Femur (tissue), 1 donor: ENCODE measurements around the gene ASTN2.

Experiments
- DNase-seq: peaks from one replicate; pipeline ENCODE4 v3.0.0-alpha.2; 2017

ASTN2 gene

DNA sequence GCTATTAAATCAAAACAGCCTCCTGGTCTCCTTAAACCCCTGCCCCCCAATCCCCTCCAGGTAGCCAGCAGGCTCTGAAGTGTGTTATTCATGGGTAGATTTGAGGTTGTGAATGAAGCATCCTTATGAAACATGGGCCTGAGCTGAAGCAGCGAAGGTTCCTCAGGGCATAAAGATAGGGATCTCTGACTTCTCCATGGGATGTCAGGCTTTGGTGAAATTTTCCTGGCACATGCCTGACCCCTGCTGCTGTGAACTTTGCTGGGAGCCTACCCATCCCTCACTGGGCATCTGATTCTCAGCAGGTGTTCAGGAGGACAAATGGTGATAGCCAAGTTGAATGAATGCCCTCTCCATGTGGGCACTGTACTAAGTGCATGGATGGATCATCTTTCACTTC lies 250.3 kb downstream of the ASTN2 start:
- no peak for DNase-seq

DNA sequence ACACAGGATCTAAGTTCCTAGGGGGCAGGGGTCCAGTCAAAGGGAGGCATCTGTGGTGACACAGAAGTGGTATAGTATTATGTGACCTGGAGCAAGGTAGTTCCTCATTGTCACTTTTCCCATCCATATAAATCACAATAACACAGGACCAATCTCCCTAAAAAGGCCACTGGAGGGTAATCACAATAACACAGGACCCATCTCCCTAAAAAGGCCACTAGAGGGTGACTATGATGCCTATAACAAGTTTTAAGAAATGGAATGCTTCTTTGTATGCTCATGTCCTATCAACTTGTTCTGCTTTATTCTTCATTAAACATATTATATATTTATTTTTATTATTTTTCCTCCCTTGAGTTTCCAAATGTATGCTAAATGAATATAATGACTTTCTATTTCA lies 254.6 kb downstream of the ASTN2 start:
- DNase-seq: no peak

DNA sequence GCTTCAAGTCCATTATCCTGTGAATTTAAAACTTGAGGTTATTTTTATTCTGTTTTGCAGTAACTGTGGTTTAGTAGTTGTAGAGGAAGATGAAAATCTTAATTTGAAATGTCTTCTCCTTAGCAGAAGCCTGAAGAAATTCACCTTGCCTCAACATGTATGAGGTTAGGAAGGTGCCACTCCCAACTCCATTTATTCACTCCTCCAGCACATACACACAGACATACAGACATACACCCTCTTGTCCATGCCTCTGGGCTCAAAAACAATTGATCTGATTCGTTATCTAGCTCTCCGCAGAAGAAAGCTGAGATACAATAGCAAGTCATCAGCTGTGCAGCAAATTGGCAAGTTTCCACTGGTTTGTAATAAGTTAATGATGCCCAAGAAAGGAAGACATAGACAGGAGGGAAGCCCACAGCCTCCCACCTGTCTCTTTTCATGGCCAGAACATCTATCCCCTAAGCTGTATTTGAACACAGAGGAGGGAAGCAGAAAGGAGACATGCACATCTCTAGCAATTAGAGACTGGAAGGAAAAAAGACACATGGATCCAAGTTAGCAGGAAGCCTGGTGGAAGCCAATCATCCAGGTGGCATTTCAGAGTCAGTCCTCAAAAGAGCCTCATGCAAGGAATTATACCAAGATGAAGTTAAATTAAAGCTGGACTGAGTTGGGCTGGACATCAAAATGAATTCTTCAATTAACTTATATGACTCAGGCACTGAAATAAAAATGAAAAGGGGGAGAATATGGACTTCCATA lies 257.9 kb downstream of the ASTN2 start:
- DNase-seq: no peak

GRCh38 chr9:117156144-117156688 lies 258.6 kb downstream of the ASTN2 start:
- DNase-seq: no peak

DNA sequence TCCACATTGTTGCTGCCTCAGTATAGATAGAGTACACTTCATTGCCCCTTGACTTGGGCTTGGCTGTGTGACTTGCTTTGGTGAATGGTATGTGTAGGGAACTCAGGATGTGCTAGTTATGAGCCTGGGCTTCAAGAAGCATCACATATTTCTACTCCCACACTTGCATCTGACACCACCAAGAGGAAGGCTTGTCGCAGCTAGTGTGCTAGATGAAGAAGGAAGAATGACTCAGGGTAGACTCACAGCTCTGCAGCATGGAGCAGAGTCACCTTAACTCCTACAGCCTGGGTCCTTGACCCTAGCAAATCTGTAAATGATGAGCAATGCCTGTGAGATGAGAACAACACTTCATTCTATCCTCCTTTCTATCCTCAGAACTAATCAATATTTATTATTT lies 261.8 kb downstream of the ASTN2 start:
- no peak for DNase-seq

GRCh38 chr9:117151716-117152115 lies 263.1 kb downstream of the ASTN2 start:
- DNase-seq: no peak

GRCh38 chr9:117149996-117150395 lies 264.9 kb downstream of the ASTN2 start:
- no peak for DNase-seq

- DNase-seq: no peak
Observed at GRCh38 chr9:117145811-117146490, 268.9 kb downstream of the ASTN2 start.

- no peak for DNase-seq
Observed at GRCh38 chr9:117145081-117145480, 269.8 kb downstream of the ASTN2 start.

DNA sequence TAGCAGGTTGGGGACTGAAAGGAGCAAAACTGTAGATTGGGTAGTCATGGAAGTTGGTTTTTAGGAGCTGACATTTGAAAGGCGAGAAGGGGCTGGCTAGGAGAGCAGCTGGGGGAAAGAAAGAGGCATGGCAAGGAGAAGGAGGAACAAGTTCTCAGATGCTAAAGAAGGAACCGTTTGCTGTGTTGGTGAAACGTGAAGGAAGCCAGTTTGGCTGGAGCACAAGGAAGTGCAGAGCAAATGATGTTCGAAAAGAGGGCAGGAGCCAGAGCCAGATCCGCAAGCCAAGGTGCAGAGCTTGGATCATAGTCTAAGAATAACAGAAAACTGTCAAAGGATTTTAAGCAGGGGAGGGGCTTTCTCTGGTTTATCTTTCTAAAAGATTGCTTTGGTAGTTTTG lies 276.6 kb downstream of the ASTN2 start:
- DNase-seq: no peak

- DNase-seq: no peak
Observed at GRCh38 chr9:117136461-117136860, 278.4 kb downstream of the ASTN2 start.

- DNase-seq: no peak
Observed at GRCh38 chr9:117135501-117136098, 279.3 kb downstream of the ASTN2 start.

DNA sequence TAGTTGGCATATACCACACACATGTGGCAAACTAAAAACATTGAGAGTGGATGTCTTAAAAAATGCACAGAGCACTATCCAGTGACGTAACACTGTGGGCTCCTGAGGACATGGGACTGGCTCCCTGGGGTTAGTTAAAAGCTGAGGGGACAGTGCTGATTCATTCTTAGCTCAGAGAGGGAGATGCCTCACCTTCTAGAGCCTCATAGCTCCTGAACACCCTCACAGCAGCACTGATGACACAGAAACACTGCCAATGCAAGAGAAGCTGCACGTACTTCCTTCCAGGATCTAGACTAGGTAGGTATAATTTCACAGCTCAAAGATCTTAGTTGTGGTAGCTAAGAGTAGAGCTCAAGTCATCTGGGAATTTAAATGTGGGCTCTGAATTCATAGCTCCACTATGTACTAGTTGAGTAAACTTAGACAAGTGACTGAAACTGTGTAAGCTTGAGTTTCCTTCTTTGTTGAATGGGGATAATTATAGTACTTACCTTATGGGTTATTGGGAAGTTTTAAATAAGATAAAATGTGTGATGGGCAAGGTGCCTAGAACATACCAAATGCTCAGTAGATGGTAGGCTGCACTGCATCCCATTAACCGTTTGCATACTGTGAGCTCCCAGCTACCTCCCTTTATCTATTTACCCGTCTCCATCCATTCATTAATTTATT lies 279.9 kb downstream of the ASTN2 start:
- no peak for DNase-seq

- no peak for DNase-seq
Observed at GRCh38 chr9:117126871-117127270, 288.0 kb downstream of the ASTN2 start.

DNA sequence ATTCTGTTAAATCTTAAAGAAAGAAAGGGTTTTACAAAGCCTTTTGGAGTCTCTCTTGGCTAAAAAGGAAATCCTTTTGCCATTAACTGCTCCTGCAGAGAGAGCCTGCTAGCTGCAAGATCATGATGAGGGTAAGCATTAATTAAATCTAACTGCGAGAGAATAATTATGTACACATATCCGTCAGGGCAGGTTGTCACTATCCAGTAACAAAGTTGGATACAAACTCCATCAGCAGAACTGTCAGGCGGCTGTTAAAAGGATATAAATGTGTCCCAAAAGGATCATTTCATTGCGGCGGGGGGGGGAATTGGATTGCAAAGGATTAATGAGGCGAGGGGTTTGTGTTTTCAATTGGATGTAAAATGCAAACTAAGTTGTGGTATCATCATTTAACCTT lies 289.3 kb downstream of the ASTN2 start:
- DNase-seq: no peak

- DNase-seq: no peak
Observed at GRCh38 chr9:117123729-117124128, 291.1 kb downstream of the ASTN2 start.

GRCh38 chr9:117122953-117123352 lies 291.9 kb downstream of the ASTN2 start:
- DNase-seq: no peak

DNA sequence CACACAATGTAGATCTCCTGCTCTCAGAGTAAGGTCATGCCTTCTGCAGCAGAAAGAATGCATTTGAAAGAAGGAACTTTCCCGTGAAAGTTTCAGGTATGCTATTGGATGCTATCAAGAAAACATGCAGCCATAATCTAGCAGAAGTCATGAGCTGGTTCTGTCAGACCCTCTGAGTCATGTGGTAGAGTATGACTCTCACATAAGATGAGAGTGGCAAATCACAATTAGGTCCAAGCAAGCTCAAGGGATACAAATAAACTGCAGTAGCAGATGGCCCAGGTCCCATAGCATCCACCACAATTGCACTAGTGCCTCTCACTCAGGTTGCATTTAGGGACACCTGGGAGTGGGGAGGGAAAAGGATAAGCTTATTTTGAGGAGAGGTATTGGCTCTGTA lies 292.8 kb downstream of the ASTN2 start:
- DNase-seq: no peak

GRCh38 chr9:117121316-117121715 lies 293.5 kb downstream of the ASTN2 start:
- DNase-seq: no peak

DNA sequence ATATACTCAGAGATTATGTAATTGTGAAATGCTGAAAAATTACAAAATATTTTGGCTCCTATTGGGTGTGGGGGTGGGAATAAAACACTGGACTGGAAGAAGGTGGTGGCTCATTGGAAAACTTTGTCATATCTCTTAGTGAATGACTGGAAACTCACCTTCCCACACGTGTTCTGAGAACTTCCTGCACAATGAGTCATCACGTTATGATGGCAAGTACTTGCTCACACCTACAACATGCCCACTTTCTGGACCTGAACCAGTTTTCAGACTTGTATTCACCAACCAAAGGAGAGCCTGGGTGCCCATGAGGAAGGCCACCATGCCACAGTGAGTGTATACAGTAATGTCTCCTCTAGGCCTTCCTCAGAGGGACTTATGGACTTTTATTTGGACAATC lies 294.8 kb downstream of the ASTN2 start:
- no peak for DNase-seq

GRCh38 chr9:117116084-117116483 lies 298.8 kb downstream of the ASTN2 start:
- no peak for DNase-seq

- DNase-seq: no peak
Observed at GRCh38 chr9:117114768-117115167, 300.1 kb downstream of the ASTN2 start.
